OCI-LY3 (cell line): ENCODE results near the gene ZNF804A.

Experiments used
- CTCF ChIP-seq: fragments of 200-600, 300-600 bp; sonication (generic); IDR thresholded peaks from 2 replicates; pipeline ENCODE4 v1.5.1; 2014; ENCODE audit warnings: antibody characterized with exemption, low read length, low read depth
- EZH2phosphoT487 ChIP-seq: fragments of 200-600 bp; shearing (Covaris generic); IDR thresholded peaks from 2 replicates; pipeline ENCODE4 v1.6.1; 2018; ENCODE audit warnings: antibody characterized with exemption, mixed run types, low read depth

- no peak for TF ChIP-seq EZH2phosphoT487
- no peak for TF ChIP-seq CTCF
Measured at GRCh38 chr2:184577743-184578142, 20.6 kb upstream of the ZNF804A start.
